ENCODE data around the gene FOXL1. TPM values are rescaled to one million over a fixed set of nuclear protein-coding genes. Genes with fewer than 3 reads are reported as not detected.

FOXL1 gene
- total RNA-seq, 1 donor = 2.5 TPM

DNA sequence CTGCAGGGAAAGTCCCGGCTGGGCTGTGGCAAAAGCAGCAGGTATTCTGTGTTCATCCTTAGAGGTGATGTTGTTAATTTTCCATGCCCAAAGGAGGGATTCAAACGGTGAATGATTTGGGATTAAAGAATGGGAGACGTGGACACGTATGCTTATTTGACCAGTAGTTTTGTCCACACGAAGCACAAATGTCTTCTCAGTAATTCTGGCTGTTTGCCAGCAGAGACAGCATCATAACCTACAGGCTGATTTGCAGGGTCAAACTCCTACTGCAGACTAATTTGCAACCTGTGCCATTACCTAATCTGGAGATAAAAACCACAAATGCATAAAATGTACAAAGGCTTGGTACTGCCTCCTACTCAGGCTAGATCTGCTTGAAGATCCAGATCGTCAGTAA lies 37.5 kb upstream of the FOXL1 start:
- H3K4me3 ChIP-seq (ENCODE audit: insufficient read depth, low read length) = no peak overlapping the region
- H3K4me2 ChIP-seq (ENCODE audit: insufficient read depth, low read length) = no peak overlapping the region
- H3K4me1 ChIP-seq (ENCODE audit: insufficient read depth, low read length) = no peaks in the 10 kb centered on the region
- no peaks in the 10 kb centered on the region for H3K9me3 ChIP-seq (ENCODE audit: low read depth, low read length)
- DNase-seq (ENCODE audit: insufficient read length, low spot score, missing footprints) = peak; percentile 69
- H2AFZ ChIP-seq (ENCODE audit: low read length) = no peak overlapping the region
- H3K27ac ChIP-seq (ENCODE audit: low read depth, low read length) = no peak overlapping the region
- H3K27me3 ChIP-seq (ENCODE audit: insufficient read depth, low read length) = no peaks in the 10 kb centered on the region
- TF ChIP-seq, protein P1, sequence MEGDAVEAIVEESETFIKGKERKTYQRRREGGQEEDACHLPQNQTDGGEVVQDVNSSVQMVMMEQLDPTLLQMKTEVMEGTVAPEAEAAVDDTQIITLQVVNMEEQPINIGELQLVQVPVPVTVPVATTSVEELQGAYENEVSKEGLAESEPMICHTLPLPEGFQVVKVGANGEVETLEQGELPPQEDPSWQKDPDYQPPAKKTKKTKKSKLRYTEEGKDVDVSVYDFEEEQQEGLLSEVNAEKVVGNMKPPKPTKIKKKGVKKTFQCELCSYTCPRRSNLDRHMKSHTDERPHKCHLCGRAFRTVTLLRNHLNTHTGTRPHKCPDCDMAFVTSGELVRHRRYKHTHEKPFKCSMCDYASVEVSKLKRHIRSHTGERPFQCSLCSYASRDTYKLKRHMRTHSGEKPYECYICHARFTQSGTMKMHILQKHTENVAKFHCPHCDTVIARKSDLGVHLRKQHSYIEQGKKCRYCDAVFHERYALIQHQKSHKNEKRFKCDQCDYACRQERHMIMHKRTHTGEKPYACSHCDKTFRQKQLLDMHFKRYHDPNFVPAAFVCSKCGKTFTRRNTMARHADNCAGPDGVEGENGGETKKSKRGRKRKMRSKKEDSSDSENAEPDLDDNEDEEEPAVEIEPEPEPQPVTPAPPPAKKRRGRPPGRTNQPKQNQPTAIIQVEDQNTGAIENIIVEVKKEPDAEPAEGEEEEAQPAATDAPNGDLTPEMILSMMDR (IDR thresholded peaks at IDR 0.05; ENCODE audit: extremely low read depth, low read depth, low read length) = no peak
- peaks cover 2% of the 10 kb centered on the region for H3K79me2 ChIP-seq (ENCODE audit: insufficient read depth, low read length)
- peaks cover 5% of the 10 kb centered on the region for H4K20me1 ChIP-seq (ENCODE audit: insufficient read depth, low read length)
- peaks cover 57% of the 10 kb centered on the region for H3K36me3 ChIP-seq (ENCODE audit: insufficient read depth, low read length)

DNA sequence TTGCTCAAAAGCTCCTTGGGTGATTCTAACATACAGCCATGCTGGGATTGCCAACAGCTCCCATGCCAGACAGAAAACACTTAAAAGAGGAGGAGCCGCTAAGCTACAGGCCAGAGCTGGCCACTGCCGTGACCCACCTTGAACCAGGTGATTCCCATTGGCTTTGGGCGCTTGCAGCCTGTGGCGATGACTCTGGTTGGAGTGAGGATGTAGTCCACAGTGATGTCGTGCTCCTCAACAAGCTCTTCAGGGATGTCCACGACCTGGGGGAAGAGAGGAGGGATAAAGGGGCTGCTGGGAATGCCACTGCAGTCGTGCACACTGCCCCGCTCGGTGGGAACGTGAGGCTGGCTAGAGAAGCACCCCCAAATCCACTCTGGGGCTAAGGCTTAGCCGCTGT lies 36.8 kb upstream of the FOXL1 start:
- Histone ChIP-seq H4K20me1 (ENCODE audit: insufficient read depth, low read length) (peaks cover 5% of the 10 kb centered on the region), H3K27me3 (ENCODE audit: insufficient read depth, low read length) (no peaks in the 10 kb centered on the region), H3K4me2 (ENCODE audit: insufficient read depth, low read length) (no peak overlapping the region), H3K4me1 (ENCODE audit: insufficient read depth, low read length) (no peaks in the 10 kb centered on the region), H3K9me3 (ENCODE audit: low read depth, low read length) (no peaks in the 10 kb centered on the region), H2AFZ (ENCODE audit: low read length) (no peak overlapping the region), H3K4me3 (ENCODE audit: insufficient read depth, low read length) (no peak overlapping the region), H3K27ac (ENCODE audit: low read depth, low read length) (no peak overlapping the region), H3K36me3 (ENCODE audit: insufficient read depth, low read length) (peaks cover 62% of the 10 kb centered on the region), H3K79me2 (ENCODE audit: insufficient read depth, low read length) (peaks cover 2% of the 10 kb centered on the region)
- TF ChIP-seq, protein P1 (IDR thresholded peaks at IDR 0.05; ENCODE audit: extremely low read depth, low read depth, low read length) = no peak
- peak; percentile 49 for DNase-seq (ENCODE audit: insufficient read length, low spot score, missing footprints)

DNA sequence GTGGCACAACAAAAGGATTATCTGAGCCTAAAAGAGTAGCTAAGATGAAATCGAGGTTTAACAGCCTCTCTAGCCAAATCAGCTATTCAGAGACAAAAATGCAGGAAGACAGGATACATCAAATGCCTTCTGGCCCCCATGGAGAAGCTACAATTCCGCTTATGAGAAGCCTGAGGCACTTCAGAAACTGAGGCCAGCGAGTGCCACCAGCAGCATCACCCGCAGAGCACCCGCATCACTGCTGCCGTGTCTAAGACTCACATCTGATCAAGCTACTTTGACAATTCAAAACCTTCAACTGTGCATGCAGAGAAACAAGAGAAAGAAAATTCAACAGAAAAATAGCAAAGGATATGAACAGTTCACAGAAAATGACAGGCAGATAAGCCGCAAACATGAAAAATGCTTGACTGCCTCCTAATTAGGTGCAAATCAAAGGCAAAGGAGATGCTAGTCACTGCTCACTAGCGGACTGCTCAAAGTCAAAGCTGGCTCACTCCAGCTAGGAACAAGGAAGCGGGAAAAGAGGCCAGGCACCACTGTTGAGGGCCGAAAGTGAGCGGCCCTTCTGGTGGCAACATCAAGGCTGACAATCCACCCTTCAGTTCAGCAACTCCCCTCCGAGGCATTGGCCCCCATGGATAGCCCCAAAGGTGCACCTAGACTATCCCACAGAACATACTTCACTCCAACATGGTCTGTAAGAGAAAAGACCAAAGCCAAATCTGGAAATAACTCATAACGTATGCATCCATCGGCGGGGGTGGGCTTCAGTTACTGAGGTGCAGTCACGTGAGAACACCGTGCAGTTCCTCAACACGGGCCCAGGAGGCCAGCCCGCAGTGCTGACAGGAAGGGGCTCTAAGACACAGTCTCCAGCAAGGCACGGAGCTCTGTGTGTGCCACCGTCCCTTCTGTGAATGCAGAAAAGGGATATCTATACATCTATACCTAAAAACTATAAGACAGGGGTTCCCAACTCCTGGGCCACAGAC lies 35.3 kb upstream of the FOXL1 start:
- no peak overlapping the region for H3K27ac ChIP-seq (ENCODE audit: low read depth, low read length)
- H3K36me3 ChIP-seq (ENCODE audit: insufficient read depth, low read length) = peaks cover 61% of the 10 kb centered on the region
- peaks cover 5% of the 10 kb centered on the region for H4K20me1 ChIP-seq (ENCODE audit: insufficient read depth, low read length)
- no peak overlapping the region for H3K4me3 ChIP-seq (ENCODE audit: insufficient read depth, low read length)
- no peak overlapping the region for H2AFZ ChIP-seq (ENCODE audit: low read length)
- H3K79me2 ChIP-seq (ENCODE audit: insufficient read depth, low read length) = peaks cover 2% of the 10 kb centered on the region
- H3K4me1 ChIP-seq (ENCODE audit: insufficient read depth, low read length) = no peaks in the 10 kb centered on the region
- no peak overlapping the region for H3K4me2 ChIP-seq (ENCODE audit: insufficient read depth, low read length)
- DNase-seq (ENCODE audit: insufficient read length, low spot score, missing footprints) = peak; percentile 30
- TF ChIP-seq, protein P1 (IDR thresholded peaks at IDR 0.05; ENCODE audit: extremely low read depth, low read depth, low read length) = no peak
- H3K9me3 ChIP-seq (ENCODE audit: low read depth, low read length) = no peaks in the 10 kb centered on the region
- no peaks in the 10 kb centered on the region for H3K27me3 ChIP-seq (ENCODE audit: insufficient read depth, low read length)

DNA sequence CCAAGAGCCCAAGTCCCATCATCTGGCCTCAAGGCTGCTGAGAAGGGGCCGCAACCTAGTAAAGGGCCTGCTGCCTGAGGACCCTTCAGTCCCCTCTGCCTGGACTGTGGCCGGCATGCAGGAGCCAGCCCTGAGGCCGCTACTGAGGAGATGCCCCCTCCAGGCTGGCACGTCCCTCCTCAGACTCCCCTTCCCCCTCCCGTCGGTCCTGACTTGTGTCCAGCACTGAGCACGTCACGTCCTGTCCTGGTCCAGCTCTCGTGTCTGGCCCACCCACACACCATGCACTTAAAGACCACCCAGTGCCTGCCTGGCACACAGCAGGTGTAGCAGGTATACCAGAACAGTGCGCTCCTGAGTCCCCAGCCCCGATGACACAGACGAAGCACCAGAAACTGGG lies 32.9 kb upstream of the FOXL1 start:
- Histone ChIP-seq H3K36me3 (ENCODE audit: insufficient read depth, low read length) (peaks cover 59% of the 10 kb centered on the region), H3K9me3 (ENCODE audit: low read depth, low read length) (no peaks in the 10 kb centered on the region)

More for the DNA sequence above, 32.9 kb upstream of the FOXL1 start:
- Histone ChIP-seq H3K4me1 (ENCODE audit: insufficient read depth, low read length) (no peaks in the 10 kb centered on the region), H3K27ac (ENCODE audit: low read depth, low read length) (no peak overlapping the region), H4K20me1 (ENCODE audit: insufficient read depth, low read length) (peaks cover 5% of the 10 kb centered on the region), H3K4me2 (ENCODE audit: insufficient read depth, low read length) (no peak overlapping the region), H3K79me2 (ENCODE audit: insufficient read depth, low read length) (peaks cover 2% of the 10 kb centered on the region), H3K27me3 (ENCODE audit: insufficient read depth, low read length) (no peaks in the 10 kb centered on the region), H2AFZ (ENCODE audit: low read length) (no peak overlapping the region), H3K4me3 (ENCODE audit: insufficient read depth, low read length) (no peak overlapping the region)
- TF ChIP-seq, protein P1 (IDR thresholded peaks at IDR 0.05; ENCODE audit: extremely low read depth, low read depth, low read length) = no peak
- DNase-seq (ENCODE audit: insufficient read length, low spot score, missing footprints) = peak; percentile 21

All from osteoblast (primary cell).